HEK293 (cell line): Measurements from ENCODE around the gene DNAJC4.

Source experiments
- CTCF ChIA-PET: fragments of 350-600 bp; formaldehyde crosslinking; extraction: SDS; loops from one replicate; lab custom pipeline; 2021; ENCODE audit warnings: antibody characterized with exemption; lab: Yijun Ruan, JAX
- POLR2A ChIA-PET: fragments of 300-600 bp; formaldehyde crosslinking; extraction: SDS; loops from one replicate; lab custom pipeline; 2020; ENCODE audit warnings: antibody characterized with exemption, inconsistent platforms; lab: Yijun Ruan, JAX
- H3K27ac ChIP-seq: fragments of 200-500 bp; sonication (Bioruptor generic); 2 replicates; pipeline ENCODE4 v1.5.1; 2014; ENCODE audit warnings: low read depth, low read length, control low read depth, inconsistent platforms; ENCODE audit errors: extremely low read depth
- H3K36me3 ChIP-seq, 2 experiments: fragments of 200-500 bp in 1 of 2; sonication (Bioruptor generic) in 1 of 2; 1 replicate in 1 of 2; 2 replicates in 1 of 2; pipeline ENCODE4 v1.5.1; 2014 to 2017; ENCODE audit warnings: inconsistent platforms in 2 of 2, low read length in 2 of 2; ENCODE audit not compliant: control insufficient read depth in 2 of 2, insufficient read depth in 1 of 2
- H3K4me1 ChIP-seq: fragments of 200-500 bp; sonication (Bioruptor generic); 2 replicates; pipeline ENCODE4 v1.5.1; 2014; ENCODE audit warnings: mild to moderate bottlenecking, low read length, inconsistent platforms; ENCODE audit not compliant: control insufficient read depth, insufficient read depth
- H3K4me3 ChIP-seq: 2 replicates; pipeline ENCODE4 v1.5.1; 2011; ENCODE audit warnings: low read depth, mild to moderate bottlenecking, control low read depth, low read length, moderate library complexity
- H3K9me3 ChIP-seq: fragments of 200-500 bp; sonication (Bioruptor generic); 2 replicates; pipeline ENCODE4 v1.5.1; 2014; ENCODE audit warnings: low read depth, low read length, inconsistent platforms; ENCODE audit not compliant: control insufficient read depth, insufficient read depth
- GLI2 ChIP-seq: fragments of 450-650 bp; formaldehyde crosslinking; IDR thresholded peaks from 2 replicates; pipeline ENCODE4; 2017; ENCODE audit warnings: missing biosample characterization, missing genetic modification characterization, low read depth, borderline replicate concordance
- GLIS1 ChIP-seq: fragments of 450-650 bp; formaldehyde crosslinking; IDR thresholded peaks from 2 replicates; pipeline ENCODE4 v1.5.1; 2016; ENCODE audit warnings: missing biosample characterization, missing genetic modification characterization
- HOXA7 ChIP-seq: sonication (generic); formaldehyde crosslinking; IDR thresholded peaks from 2 replicates; pipeline ENCODE4 v1.8.1; 2022; ENCODE audit warnings: missing genetic modification reagents, borderline replicate concordance
- KLF1 ChIP-seq: fragments of 450-650 bp; formaldehyde crosslinking; IDR thresholded peaks from 2 replicates; pipeline ENCODE4 v1.5.1; 2016; ENCODE audit warnings: missing biosample characterization, missing genetic modification characterization
- MYNN ChIP-seq: fragments of 450-650 bp; formaldehyde crosslinking; IDR thresholded peaks from 2 replicates; pipeline ENCODE4 v1.5.1; 2016; ENCODE audit warnings: missing biosample characterization, missing genetic modification characterization, borderline replicate concordance
- PRDM1 ChIP-seq: fragments of 450-650 bp; formaldehyde crosslinking; IDR thresholded peaks from 2 replicates; pipeline ENCODE4; 2016; ENCODE audit warnings: missing biosample characterization, missing genetic modification characterization
- PRDM2 ChIP-seq: fragments of 450-650 bp; formaldehyde crosslinking; IDR thresholded peaks from 2 replicates; pipeline ENCODE4 v1.5.1; 2016; ENCODE audit warnings: missing biosample characterization, missing genetic modification characterization, borderline replicate concordance
- SCRT1 ChIP-seq: fragments of 450-650 bp; formaldehyde crosslinking; IDR thresholded peaks from 2 replicates; pipeline ENCODE4 v1.5.1; 2016; ENCODE audit warnings: missing biosample characterization, missing genetic modification characterization, borderline replicate concordance
- SP3 ChIP-seq: fragments of 450-650 bp; formaldehyde crosslinking; IDR thresholded peaks from 2 replicates; pipeline ENCODE4 v1.5.1; 2016; ENCODE audit warnings: missing biosample characterization, missing genetic modification characterization
- TRIM28 ChIP-seq: IDR thresholded peaks from 2 replicates; pipeline ENCODE4 v1.6.1; 2011; ENCODE audit warnings: low read length, control low read depth, borderline replicate concordance
- WT1 ChIP-seq: fragments of 450-650 bp; formaldehyde crosslinking; IDR thresholded peaks from 2 replicates; pipeline ENCODE4 v1.5.1; 2016; ENCODE audit warnings: missing biosample characterization, missing genetic modification characterization
- ZNF10 ChIP-seq: fragments of 450-650 bp; formaldehyde crosslinking; IDR thresholded peaks from 2 replicates; pipeline ENCODE4 v1.5.1; 2017; ENCODE audit warnings: missing biosample characterization, missing genetic modification characterization
- ZNF175 ChIP-seq: fragments of 450-650 bp; formaldehyde crosslinking; IDR thresholded peaks from 2 replicates; pipeline ENCODE4 v1.5.1; 2016; ENCODE audit warnings: missing biosample characterization, missing genetic modification characterization
- ZNF184 ChIP-seq: fragments of 450-650 bp; IDR thresholded peaks from 2 replicates; pipeline ENCODE4 v1.5.1; 2018; ENCODE audit warnings: missing biosample characterization, mild to moderate bottlenecking, missing genetic modification characterization
- ZNF211 ChIP-seq: fragments of 450-650 bp; formaldehyde crosslinking; IDR thresholded peaks from 2 replicates; pipeline ENCODE4 v1.5.1; 2016; ENCODE audit warnings: low read depth, missing biosample characterization, missing genetic modification characterization
- ZNF223 ChIP-seq: fragments of 450-650 bp; formaldehyde crosslinking; IDR thresholded peaks from 2 replicates; pipeline ENCODE4 v1.5.1; 2016; ENCODE audit warnings: missing biosample characterization, missing genetic modification characterization
- ZNF248 ChIP-seq: fragments of 450-650 bp; formaldehyde crosslinking; IDR thresholded peaks from 2 replicates; pipeline ENCODE4 v1.5.1; 2017; ENCODE audit warnings: missing biosample characterization, missing genetic modification characterization
- ZNF362 ChIP-seq: fragments of 450-650 bp; formaldehyde crosslinking; IDR thresholded peaks from 2 replicates; pipeline ENCODE4 v1.5.1; 2016; ENCODE audit warnings: missing biosample characterization, missing genetic modification characterization
- ZNF404 ChIP-seq: fragments of 450-650 bp; formaldehyde crosslinking; IDR thresholded peaks from 2 replicates; pipeline ENCODE4 v1.5.1; 2017; ENCODE audit warnings: missing biosample characterization, missing genetic modification characterization
- ZNF433 ChIP-seq: fragments of 450-650 bp; formaldehyde crosslinking; IDR thresholded peaks from 2 replicates; pipeline ENCODE4 v1.5.1; 2016; ENCODE audit warnings: missing biosample characterization, missing genetic modification characterization, low read depth
- ZNF529 ChIP-seq: fragments of 450-650 bp; formaldehyde crosslinking; IDR thresholded peaks from 2 replicates; pipeline ENCODE4 v1.5.1; 2017; ENCODE audit warnings: missing genetic modification characterization, missing biosample characterization; ENCODE audit not compliant: insufficient replicate concordance
- ZNF558 ChIP-seq: fragments of 450-650 bp; formaldehyde crosslinking; IDR thresholded peaks from 2 replicates; pipeline ENCODE4 v1.5.1; 2016; ENCODE audit warnings: missing biosample characterization, missing genetic modification characterization
- ZNF560 ChIP-seq: fragments of 450-650 bp; formaldehyde crosslinking; IDR thresholded peaks from 2 replicates; pipeline ENCODE4 v1.5.1; 2017; ENCODE audit warnings: missing biosample characterization, missing genetic modification characterization, borderline replicate concordance
- ZNF596 ChIP-seq: fragments of 450-650 bp; IDR thresholded peaks from 2 replicates; pipeline ENCODE4 v1.5.0; 2018; ENCODE audit warnings: missing biosample characterization, mild to moderate bottlenecking, missing genetic modification characterization, moderate library complexity
- ZNF600 ChIP-seq: fragments of 450-650 bp; formaldehyde crosslinking; IDR thresholded peaks from 2 replicates; pipeline ENCODE4 v1.5.1; 2016; ENCODE audit warnings: missing biosample characterization, missing genetic modification characterization
- ZNF621 ChIP-seq: fragments of 450-650 bp; formaldehyde crosslinking; IDR thresholded peaks from 2 replicates; pipeline ENCODE4 v1.5.1; 2017; ENCODE audit warnings: missing biosample characterization, missing genetic modification characterization
- ZNF624 ChIP-seq: fragments of 450-650 bp; formaldehyde crosslinking; IDR thresholded peaks from 2 replicates; pipeline ENCODE4 v1.5.1; 2017; ENCODE audit warnings: missing biosample characterization, missing genetic modification characterization
- ZNF639 ChIP-seq: fragments of 450-650 bp; formaldehyde crosslinking; IDR thresholded peaks from 2 replicates; pipeline ENCODE4 v1.5.1; 2016; ENCODE audit warnings: missing biosample characterization, missing genetic modification characterization
- ZNF658 ChIP-seq: fragments of 450-650 bp; formaldehyde crosslinking; IDR thresholded peaks from 2 replicates; pipeline ENCODE4; 2016; ENCODE audit warnings: missing biosample characterization, missing genetic modification characterization
- ZNF704 ChIP-seq: fragments of 450-650 bp; formaldehyde crosslinking; IDR thresholded peaks from 2 replicates; pipeline ENCODE4 v1.5.1; 2016; ENCODE audit warnings: missing biosample characterization, missing genetic modification characterization

The DNAJC4 gene

GRCh38 chr11:64230171-64230984 lies at the start of gene DNAJC4:
Gene DNAJC4 (plus strand): TSS chr11:64230548. CDS start chr11:64230855, 307 bp downstream.
- ChIA-PET CTCF (interaction anchor here (0.6 to 1.7 kb wide), 4 partner anchors 13 to 1524 kb away, joined by 4 to 8 read pairs (median 5); no protein-coding TSS in a partner anchor), POLR2A (interaction anchor here (0.8 to 0.9 kb wide), 2 partner anchors 10 to 54 kb away, joined by 3 read pairs; partner anchors contain the start of gene BAD)
- peaks cover 1% of the 10 kb centered on the region; the same call in 1 of the 2 replicates for H3K4me1 ChIP-seq
- peak within 1 kb of the TSS; percentile 42; the same call in 1 of the 2 replicates for H3K27ac ChIP-seq
- peak within 1 kb of the TSS; percentile 71 for H3K4me3 ChIP-seq
- no peaks in the 10 kb centered on the region for H3K9me3 ChIP-seq
- no peaks in the 10 kb centered on the region for H3K36me3 ChIP-seq
- TF ChIP-seq ZNF624 (tag by site-specific recombination), result no peak
- no peak for TF ChIP-seq MYNN (tag by site-specific recombination)
- no peak for TF ChIP-seq ZNF404 (tag by site-specific recombination)
- no peak for TF ChIP-seq ZNF596 (tag by site-specific recombination)
- TF ChIP-seq PRDM2 (tag by site-specific recombination), result no peak
- TF ChIP-seq ZNF658 (tag by site-specific recombination), result no peak
- no peak for TF ChIP-seq ZNF184 (tag by site-specific recombination)
- TF ChIP-seq ZNF529, result no peak
- TF ChIP-seq ZNF558, result no peak
- TF ChIP-seq ZNF560, result no peak
- TF ChIP-seq WT1 (tag by site-specific recombination), result no peak
- TF ChIP-seq ZNF175 (tag by site-specific recombination), result no peak
- peak; percentile 72; the same call in 1 of the 2 replicates for TF ChIP-seq ZNF600 (tag by site-specific recombination)
- 0 out of 2 replicates have a peak, but pooled peaks have one; percentile 45 for TF ChIP-seq ZNF362 (tag by site-specific recombination)
- no peak for TF ChIP-seq GLI2 (tag by site-specific recombination)
- TF ChIP-seq ZNF433 (tag by site-specific recombination), result no peak
- TF ChIP-seq ZNF248 (tag by site-specific recombination), result no peak
- peak; percentile 87 for TF ChIP-seq SP3
- TF ChIP-seq SCRT1, result no peak; the same call in 1 of the 2 replicates
- no peak for TF ChIP-seq HOXA7 (CRISPR knock-in tag)
- no peak for TF ChIP-seq ZNF223 (tag by site-specific recombination)
- peak; percentile 71 for TF ChIP-seq GLIS1
- TF ChIP-seq ZNF639 (tag by site-specific recombination), result no peak; the same call in 1 of the 2 replicates
- no peak for TF ChIP-seq ZNF10 (tag by site-specific recombination)
- TF ChIP-seq KLF1 (tag by site-specific recombination), result 0 out of 2 replicates have a peak, but pooled peaks have one; percentile 7
- TF ChIP-seq PRDM1 (tag by site-specific recombination), result no peak
- TF ChIP-seq ZNF211 (tag by site-specific recombination), result no peak
- no peak for TF ChIP-seq TRIM28
- TF ChIP-seq ZNF704 (tag by site-specific recombination), result no peak
- TF ChIP-seq ZNF621 (tag by site-specific recombination), result no peak
